Measurements from ENCODE around the gene SLC49A3. TPM values are rescaled to one million over a fixed set of nuclear protein-coding genes. Genes with fewer than 3 reads are reported as not detected.
"Not testable (repeated sequence)": the region's sequence is repeated elsewhere in the genome, so short reads cannot be mapped to it uniquely, and the experiment has no call there.

Gene SLC49A3
- total RNA-seq, 2 donors from 2014 or later: 10.0 to 12.0 TPM

DNA sequence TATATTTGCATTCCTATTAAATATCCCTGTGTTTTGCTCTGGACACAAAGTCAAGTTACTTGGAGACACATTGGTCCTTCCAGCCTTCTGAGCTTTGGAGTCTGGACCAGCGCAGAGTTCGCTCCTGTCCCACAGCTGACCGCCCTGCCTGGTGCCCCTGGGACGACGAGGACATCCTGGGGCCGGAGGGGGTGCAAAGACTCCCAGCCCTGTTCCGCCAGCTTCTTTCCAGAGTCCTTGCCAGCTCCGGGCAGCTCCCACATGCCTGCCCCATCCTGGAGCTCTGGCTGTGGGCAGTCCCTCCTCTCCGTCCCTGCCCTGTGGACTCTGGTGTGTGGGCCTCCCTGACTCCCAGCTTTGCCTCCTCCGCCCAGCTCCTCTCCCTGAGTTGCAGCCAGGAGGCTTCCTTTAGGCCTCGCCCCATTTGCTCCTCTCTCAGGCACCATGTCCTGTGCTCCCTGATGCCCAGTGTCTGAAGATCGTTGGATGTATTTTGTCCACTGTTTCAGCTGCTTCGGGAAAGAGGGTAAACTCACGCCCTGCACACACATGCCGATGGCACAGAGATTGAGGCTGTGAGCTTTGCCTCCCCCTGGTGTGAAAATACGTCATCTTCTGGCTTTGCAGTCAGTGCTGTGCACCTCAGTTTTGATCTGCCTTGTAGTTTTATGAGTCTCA lies 11.8 kb upstream of the SLC49A3 start:
- Histone ChIP-seq H3K9me3 (no peaks in the 10 kb centered on the region), H3K27me3 (no peaks in the 10 kb centered on the region), H3K27ac (no peak overlapping the region), H3K36me3 (no peaks in the 10 kb centered on the region), H3K4me1 (peaks cover 0 to 7% of the 10 kb centered on the region in 2 donors), H3K4me3 (no peak overlapping the region)
- no peak for DNase-seq (ENCODE audit: low spot score)
- no peak for TF ChIP-seq CTCF (IDR thresholded peaks at IDR 0.05)

- no peak for TF ChIP-seq CTCF (IDR thresholded peaks at IDR 0.05)
- no peak for DNase-seq (ENCODE audit: low spot score)
- Histone ChIP-seq H3K27me3 (no peaks in the 10 kb centered on the region), H3K4me3 (no peak overlapping the region), H3K36me3 (no peaks in the 10 kb centered on the region), H3K4me1 (peaks cover 0 to 3% of the 10 kb centered on the region in 2 donors), H3K9me3 (no peaks in the 10 kb centered on the region), H3K27ac (no peak overlapping the region)
Observed at GRCh38 chr4:699816-700580, 11.0 kb upstream of the SLC49A3 start.

DNA sequence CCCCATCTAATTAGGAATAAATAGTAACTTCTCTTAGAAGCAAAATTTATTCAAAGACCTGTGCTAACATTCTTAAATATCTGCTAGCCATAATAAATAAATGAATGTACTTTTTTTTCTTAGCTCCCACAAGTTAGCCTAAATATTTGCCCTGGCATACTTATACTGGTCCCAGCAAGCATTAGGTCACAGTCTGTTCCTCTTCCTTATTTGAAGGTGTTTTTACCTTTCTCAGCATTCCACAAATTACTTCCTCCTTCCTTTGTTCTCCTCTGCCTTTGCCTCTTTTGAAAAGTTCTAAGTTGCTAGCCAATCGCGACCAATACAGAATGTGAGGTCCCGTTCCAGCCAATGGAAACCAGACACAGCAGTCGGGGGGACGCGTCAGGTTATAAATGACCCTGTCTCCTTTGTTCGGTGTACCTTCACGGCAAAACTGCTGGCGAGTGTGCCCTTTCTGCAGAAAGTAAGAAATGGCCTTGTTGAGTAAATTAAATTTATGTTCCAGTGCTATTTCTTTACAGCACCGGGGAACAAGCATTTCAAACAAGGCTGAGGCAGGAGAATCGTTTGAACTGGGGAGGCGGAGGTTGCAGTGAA lies 5.5 kb upstream of the SLC49A3 start:
- H3K4me1 ChIP-seq; H3K27me3 ChIP-seq; H3K36me3 ChIP-seq; H3K4me3 ChIP-seq; H3K9me3 ChIP-seq; DNase-seq (ENCODE audit: low spot score); H3K27ac ChIP-seq: not testable (repeated sequence)

GRCh38 chr4:692771-693554 lies 4.0 kb upstream of the SLC49A3 start:
- no peak overlapping the region for H3K27ac ChIP-seq
- H3K27me3 ChIP-seq: no peaks in the 10 kb centered on the region
- no peak overlapping the region for H3K4me3 ChIP-seq
- H3K4me1 ChIP-seq: peaks cover 0 to 19% of the 10 kb centered on the region in 2 donors
- no peaks in the 10 kb centered on the region for H3K36me3 ChIP-seq
- H3K9me3 ChIP-seq: no peaks in the 10 kb centered on the region
- TF ChIP-seq CTCF (IDR thresholded peaks at IDR 0.05): no peak
- DNase-seq (ENCODE audit: low spot score): no peak

GRCh38 chr4:689723-690122 lies 772 bp upstream of the SLC49A3 start:
- Histone ChIP-seq H3K4me1 (peaks cover 0 to 34% of the 10 kb centered on the region in 2 donors), H3K36me3 (no peaks in the 10 kb centered on the region), H3K27ac (peak overlapping the region; percentile 80 to 84), H3K4me3 (peak overlapping the region in 1 of 2 donors; percentile 58), H3K9me3 (no peaks in the 10 kb centered on the region), H3K27me3 (no peaks in the 10 kb centered on the region)
- DNase-seq (ENCODE audit: low spot score): no peak
- no peak for TF ChIP-seq CTCF (IDR thresholded peaks at IDR 0.05)

Measured in right atrium auricular region (tissue), 2 donors.